HEK293T (cell line): ENCODE data around the gene PTPRCAP.

Experiments used
- FOXA1 ChIP-seq: fragments of 450-650 bp; IDR thresholded peaks from 2 replicates; pipeline ENCODE4 v1.6.1; 2016; ENCODE audit warnings: mild to moderate bottlenecking
- FOXK2 ChIP-seq: fragments of 450-650 bp; IDR thresholded peaks from 2 replicates; pipeline ENCODE4 v1.6.1; 2016; ENCODE audit warnings: mild to moderate bottlenecking
- TARDBP ChIP-seq: fragments of 450-650 bp; IDR thresholded peaks from 2 replicates; pipeline ENCODE4 v1.6.1; 2016

- TF ChIP-seq FOXA1 (no peak), FOXK2 (no peak), TARDBP (no peak)
Observed at GRCh38 chr11:67405688-67406339, 31.7 kb downstream of the PTPRCAP start.
